ENCODE measurements around the gene COG1.

- TF ChIP-seq CTCF (IDR thresholded peaks at IDR 0.05 in 8 of 11, conservative IDR thresholded peaks at IDR 0.05 in 3 of 11) (no peak), POLR2A (IDR thresholded peaks at IDR 0.05) (no peak)
Measured at GRCh38 chr17:73194514-73195222, 1.8 kb downstream of the COG1 start.
